K562 (cell line): ENCODE measurements around the gene FOXJ3. TPM values are rescaled to one million over a fixed set of nuclear protein-coding genes. Genes with fewer than 3 reads are reported as not detected.

Source experiments
- ATAC-seq: fragments of 200-7000 bp; cut with Tn5 transposase; 3 replicates; pipeline ENCODE4 v1.9.1; 2020; ENCODE audit warnings: moderate library complexity
- BruUV-seq: library from RNA; stranded (reverse); fragments of 400-500 nt; replicated peaks from 2 replicates; lab custom pipeline; 2021; lab: Mats Ljungman, UMichigan
- CTCF ChIA-PET: fragments of 300-600 bp; formaldehyde crosslinking; extraction: SDS; loops from one replicate; lab custom pipeline; 2021; ENCODE audit warnings: low intra/inter-chr PET ratio; lab: Yijun Ruan, JAX
- POLR2A ChIA-PET: fragments of 300-600, 350-650 bp; sonication (Branson Sonifier 250); formaldehyde crosslinking; extraction: SDS; loops from one replicate; lab custom pipeline; 2021; ENCODE audit warnings: antibody characterized with exemption, inconsistent platforms; lab: Yijun Ruan, JAX
- DNase-seq, 4 experiments: peaks; one replicate each; pipeline versions ENCODE4 v3.0.0 to v3.0.0-alpha.2; 2011 to 2018; ENCODE audit warnings: low spot score in 3 of 4, mixed read lengths in 3 of 4; ENCODE audit errors: extremely low read depth in 1 of 4
- FAIRE-seq: peaks from 2 replicates; lab custom pipeline; 2011; peaks lifted over from hg19 to GRCh38; lab: Jason Lieb, UNC
- H2AFZ ChIP-seq: 2 replicates; pipeline ENCODE4 v1.6.0; 2011; ENCODE audit warnings: low read depth, low read length, control low read depth, inconsistent platforms
- H3K27ac ChIP-seq: fragments of 200-600 bp; 3 replicates; pipeline ENCODE4 v1.8.0; 2011; ENCODE audit warnings: low read depth, mild to moderate bottlenecking, control low read depth, inconsistent platforms, low read length, moderate library complexity, mixed read lengths; ENCODE audit errors: extremely low read depth
- H3K27me3 ChIP-seq, 2 experiments: fragments of 300-600 bp in 1 of 2; 2 replicates in 1 of 2; 3 replicates in 1 of 2; pipeline versions ENCODE4 v1.6.0 to v1.8.0; 2011; ENCODE audit warnings: inconsistent platforms in 2 of 2, low read length in 2 of 2, mild to moderate bottlenecking in 1 of 2, mixed read lengths in 1 of 2, moderate library complexity in 1 of 2; ENCODE audit not compliant: control insufficient read depth in 2 of 2, insufficient read depth in 2 of 2
- H3K36me3 ChIP-seq: fragments of 300-600 bp; 3 replicates; pipeline ENCODE4 v1.8.0; 2011; ENCODE audit warnings: mild to moderate bottlenecking, low read length, inconsistent platforms; ENCODE audit not compliant: control insufficient read depth, insufficient read depth
- H3K4me1 ChIP-seq, 2 experiments: fragments of 200-600 bp in 1 of 2; replicated peaks in 1 of 2; 2 replicates in 1 of 2; 3 replicates in 1 of 2; pipeline versions ENCODE4 v1.5.1 to v1.8.0; 2011; ENCODE audit warnings: inconsistent platforms in 2 of 2, low read length in 2 of 2, mild to moderate bottlenecking in 1 of 2, mixed read lengths in 1 of 2, moderate library complexity in 1 of 2; ENCODE audit not compliant: control insufficient read depth in 2 of 2, insufficient read depth in 2 of 2
- H3K4me2 ChIP-seq: 2 replicates; pipeline ENCODE4 v1.6.1; 2011; ENCODE audit warnings: low read length, control low read depth, inconsistent platforms, mixed read lengths; ENCODE audit not compliant: insufficient read depth
- H3K4me3 ChIP-seq: fragments of 200-600 bp; sonication (generic), shearing (Covaris generic); 2 replicates; pipeline ENCODE4 v1.5.1; 2016; ENCODE audit warnings: control low read depth, inconsistent platforms
- H3K79me2 ChIP-seq: fragments of 200-600 bp; 3 replicates; pipeline ENCODE4 v1.8.0; 2011; ENCODE audit warnings: low read length, inconsistent platforms; ENCODE audit not compliant: control insufficient read depth, insufficient read depth
- H3K9ac ChIP-seq, 2 experiments: 2 replicates each; pipeline versions ENCODE4 v1.6.0 to v1.6.1; 2011; ENCODE audit warnings: low read depth in 2 of 2, low read length in 2 of 2, control low read depth in 1 of 2, inconsistent platforms in 1 of 2, mild to moderate bottlenecking in 1 of 2, mixed read lengths in 1 of 2; ENCODE audit not compliant: insufficient read depth in 1 of 2
- H3K9me1 ChIP-seq: one replicate; pipeline ENCODE4 v1.6.0; 2011; ENCODE audit warnings: inconsistent platforms, mild to moderate bottlenecking, low read length, moderate library complexity; ENCODE audit not compliant: control insufficient read depth, insufficient read depth
- H3K9me3 ChIP-seq: replicated peaks from 2 replicates; pipeline ENCODE4 v1.5.1; 2011; ENCODE audit warnings: low read depth, low read length, inconsistent platforms; ENCODE audit not compliant: control insufficient read depth, insufficient read depth
- H4K20me1 ChIP-seq: replicated peaks from 2 replicates; pipeline ENCODE4 v1.6.1; 2011; ENCODE audit warnings: low read length, inconsistent platforms, mixed read lengths; ENCODE audit not compliant: control insufficient read depth, insufficient read depth
- TRIM24 ChIP-seq, 2 experiments: fragments of 450-650 bp; IDR thresholded peaks; 2 replicates each; pipeline ENCODE4 v1.6.1; 2016
- ZC3H11A ChIP-seq: IDR thresholded peaks from 2 replicates; pipeline ENCODE4 v1.6.1; 2012; ENCODE audit warnings: low read depth, low read length, improper control_type of control experiment
- ZNF165 ChIP-seq: fragments of 250-450 bp; sonication (Bioruptor Pico); IDR thresholded peaks from 2 replicates; pipeline ENCODE4 v1.4.0; 2020; ENCODE audit warnings: borderline replicate concordance
- in situ Hi-C: fragments of 300-500 bp; cut with MboI; formaldehyde crosslinking; loops from 4 replicates; pipeline ENCODE4 v1.15.0; 2018; ENCODE audit warnings: inconsistent platforms, mixed read lengths
- intact Hi-C: fragments of 100-400 bp; cut with micrococcal nuclease; formaldehyde crosslinking; loops from 2 replicates; pipeline ENCODE4 v1.14.2; 2022
- polyA plus RNA-seq, 8 experiments: library from polyadenylated mRNA; depleted of rRNA in 4 of 8; stranded (reverse) in 5 of 8; unstranded in 3 of 8; fragments of >200 nt; fragmentation: Nextera tagmentation in 2 of 8; fragmentation: Illumina TruSeq in 1 of 8; extraction: Ambion mirVana in 2 of 8; extraction: Trizol in 1 of 8; gene quantifications; 2 replicates each; pipeline versions ENCODE4 v1.2.1 to v1.2.3, GENCODE V29; 2011 to 2014; ENCODE audit warnings: inconsistent platforms in 1 of 8, missing spikeins in 1 of 8
- total RNA-seq, 7 experiments: library from RNA; depleted of rRNA in 6 of 7; stranded (reverse); fragments of >200 nt in 6 of 7; fragmentation: Illumina TruSeq in 2 of 7; extraction: Trizol in 2 of 7; gene quantifications; 2 replicates each; pipeline versions ENCODE4 v1.2.1 to v1.2.3, GENCODE V29; 2011 to 2021; ENCODE audit warnings: low replicate concordance in 1 of 7
- TF ChIP-seq, protein P1 (sequence below): fragments of 450-650 bp; IDR thresholded peaks from 2 replicates; pipeline ENCODE4 v1.6.1; 2016; ENCODE audit warnings: low read depth

The FOXJ3 gene
- total and polyA plus RNA-seq, 9 of the 15 experiments (the other 6 are each of a cell fraction or from before 2014, with no cell fraction given): 8.7 to 35.3 (median 23.4) TPM

- Histone ChIP-seq H3K9me3 (no peaks in the 10 kb centered on the region), H3K4me3 (no peak overlapping the region), H3K4me2 (no peak overlapping the region), H3K79me2 (peaks cover 81% of the 10 kb centered on the region), H3K4me1 (peaks cover 0 to 9% of the 10 kb centered on the region in 2 experiments; a peak in 3 of 5 replicates), H3K9me1 (no peaks in the 10 kb centered on the region), H4K20me1 (peaks cover 6% of the 10 kb centered on the region; the same call in 1 of the 2 replicates), H3K27me3 (no peaks in the 10 kb centered on the region), H2AFZ (no peak overlapping the region), H3K36me3 (peaks cover 23% of the 10 kb centered on the region), H3K9ac (no peak overlapping the region), H3K27ac (no peak overlapping the region)
- ATAC-seq: no peak
- FAIRE-seq: no peak
- BruUV-seq: no TSS peak
- TF ChIP-seq ZC3H11A: no peak
- TF ChIP-seq ZNF165 (CRISPR knock-in tag): no peak
- TF ChIP-seq, protein P1, sequence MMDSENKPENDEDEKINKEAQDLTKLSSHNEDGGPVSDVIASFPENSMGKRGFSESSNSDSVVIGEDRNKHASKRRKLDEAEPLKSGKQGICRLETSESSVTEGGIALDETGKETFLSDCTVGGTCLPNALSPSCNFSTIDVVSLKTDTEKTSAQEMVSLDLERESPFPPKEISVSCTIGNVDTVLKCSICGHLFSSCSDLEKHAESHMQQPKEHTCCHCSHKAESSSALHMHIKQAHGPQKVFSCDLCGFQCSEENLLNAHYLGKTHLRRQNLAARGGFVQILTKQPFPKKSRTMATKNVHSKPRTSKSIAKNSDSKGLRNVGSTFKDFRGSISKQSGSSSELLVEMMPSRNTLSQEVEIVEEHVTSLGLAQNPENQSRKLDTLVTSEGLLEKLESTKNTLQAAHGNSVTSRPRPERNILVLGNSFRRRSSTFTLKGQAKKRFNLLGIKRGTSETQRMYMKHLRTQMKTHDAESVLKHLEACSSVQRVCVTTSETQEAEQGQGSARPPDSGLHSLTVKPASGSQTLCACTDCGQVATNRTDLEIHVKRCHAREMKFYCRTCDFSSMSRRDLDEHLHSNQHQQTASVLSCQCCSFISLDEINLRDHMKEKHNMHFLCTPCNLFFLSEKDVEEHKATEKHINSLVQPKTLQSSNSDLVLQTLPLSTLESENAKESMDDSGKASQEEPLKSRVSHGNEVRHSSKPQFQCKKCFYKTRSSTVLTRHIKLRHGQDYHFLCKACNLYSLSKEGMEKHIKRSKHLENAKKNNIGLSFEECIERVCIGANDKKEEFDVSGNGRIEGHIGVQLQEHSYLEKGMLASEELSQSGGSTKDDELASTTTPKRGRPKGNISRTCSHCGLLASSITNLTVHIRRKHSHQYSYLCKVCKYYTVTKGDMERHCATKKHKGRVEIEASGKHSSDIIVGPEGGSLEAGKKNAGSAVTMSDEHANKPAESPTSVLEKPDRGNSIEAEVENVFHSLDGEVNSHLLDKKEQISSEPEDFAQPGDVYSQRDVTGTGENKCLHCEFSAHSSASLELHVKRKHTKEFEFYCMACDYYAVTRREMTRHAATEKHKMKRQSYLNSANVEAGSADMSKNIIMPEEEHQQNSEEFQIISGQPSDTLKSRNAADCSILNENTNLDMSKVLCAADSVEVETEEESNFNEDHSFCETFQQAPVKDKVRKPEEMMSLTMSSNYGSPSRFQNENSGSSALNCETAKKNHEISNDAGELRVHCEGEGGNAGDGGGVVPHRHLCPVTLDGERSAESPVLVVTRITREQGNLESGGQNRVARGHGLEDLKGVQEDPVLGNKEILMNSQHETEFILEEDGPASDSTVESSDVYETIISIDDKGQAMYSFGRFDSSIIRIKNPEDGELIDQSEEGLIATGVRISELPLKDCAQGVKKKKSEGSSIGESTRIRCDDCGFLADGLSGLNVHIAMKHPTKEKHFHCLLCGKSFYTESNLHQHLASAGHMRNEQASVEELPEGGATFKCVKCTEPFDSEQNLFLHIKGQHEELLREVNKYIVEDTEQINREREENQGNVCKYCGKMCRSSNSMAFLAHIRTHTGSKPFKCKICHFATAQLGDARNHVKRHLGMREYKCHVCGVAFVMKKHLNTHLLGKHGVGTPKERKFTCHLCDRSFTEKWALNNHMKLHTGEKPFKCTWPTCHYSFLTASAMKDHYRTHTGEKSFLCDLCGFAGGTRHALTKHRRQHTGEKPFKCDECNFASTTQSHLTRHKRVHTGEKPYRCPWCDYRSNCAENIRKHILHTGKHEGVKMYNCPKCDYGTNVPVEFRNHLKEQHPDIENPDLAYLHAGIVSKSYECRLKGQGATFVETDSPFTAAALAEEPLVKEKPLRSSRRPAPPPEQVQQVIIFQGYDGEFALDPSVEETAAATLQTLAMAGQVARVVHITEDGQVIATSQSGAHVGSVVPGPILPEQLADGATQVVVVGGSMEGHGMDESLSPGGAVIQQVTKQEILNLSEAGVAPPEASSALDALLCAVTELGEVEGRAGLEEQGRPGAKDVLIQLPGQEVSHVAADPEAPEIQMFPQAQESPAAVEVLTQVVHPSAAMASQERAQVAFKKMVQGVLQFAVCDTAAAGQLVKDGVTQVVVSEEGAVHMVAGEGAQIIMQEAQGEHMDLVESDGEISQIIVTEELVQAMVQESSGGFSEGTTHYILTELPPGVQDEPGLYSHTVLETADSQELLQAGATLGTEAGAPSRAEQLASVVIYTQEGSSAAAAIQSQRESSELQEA: 0 out of 2 replicates have a peak, but pooled peaks have one; percentile 13
- TF ChIP-seq TRIM24 (IDR thresholded peaks at IDR 0.05): 0 out of 4 replicates have a peak, but pooled peaks of 1 of the 2 experiments have one; percentile 5
- CTCF ChIA-PET: no interaction called here
- intact Hi-C loops: no loop called here
- POLR2A ChIA-PET: interaction anchor here (0.6 kb wide), 1 partner anchor 14 kb away, joined by 4 read pairs; no protein-coding TSS in a partner anchor
- no peak for DNase-seq
- in situ Hi-C loops: no loop called here
Observed at GRCh38 chr1:42267904-42268303, 67.1 kb downstream of the FOXJ3 start.
